BJ (cell line): Measurements from ENCODE around the gene PHC3. TPM values are rescaled to one million over a fixed set of nuclear protein-coding genes. Genes with fewer than 3 reads are reported as not detected.
"Not testable (repeated sequence)": the region's sequence is repeated elsewhere in the genome, so short reads cannot be mapped to it uniquely, and the experiment has no call there.

Source experiments
- CTCF ChIA-PET: fragments of 350-600 bp; formaldehyde crosslinking; extraction: SDS; loops from one replicate; lab custom pipeline; 2021; ENCODE audit warnings: antibody characterized with exemption, inconsistent platforms; lab: Yijun Ruan, JAX
- POLR2A ChIA-PET: fragments of 300-600 bp; sonication (Branson Sonifier 250); formaldehyde crosslinking; extraction: SDS; loops from one replicate; lab custom pipeline; 2021; ENCODE audit warnings: antibody characterized with exemption; lab: Charles Lee
- DNase-seq: peaks from one replicate; pipeline ENCODE4 v3.0.0-alpha.2; 2011; ENCODE audit warnings: low read depth
- H3K27me3 ChIP-seq: 2 replicates; pipeline ENCODE4 v1.6.0; 2011; ENCODE audit warnings: low read length; ENCODE audit not compliant: control insufficient read depth, insufficient read depth
- H3K36me3 ChIP-seq: 2 replicates; pipeline ENCODE4 v1.5.1; 2011; ENCODE audit warnings: low read length; ENCODE audit not compliant: control insufficient read depth, insufficient read depth
- H3K4me3 ChIP-seq: 2 replicates; pipeline ENCODE4 v1.5.1; 2011; ENCODE audit warnings: low read depth, mild to moderate bottlenecking, control low read depth, low read length
- CTCF ChIP-seq: IDR thresholded peaks from 2 replicates; pipeline ENCODE4 v1.5.1; 2011; ENCODE audit warnings: low read depth, mild to moderate bottlenecking, control low read depth, inconsistent platforms, low read length, moderate library complexity; ENCODE audit not compliant: insufficient read depth
- polyA plus RNA-seq: library from polyadenylated mRNA; depleted of rRNA; stranded (reverse); fragments of >200 nt; gene quantifications from 2 replicates; pipeline ENCODE4 v1.2.3, GENCODE V29; 2011

Gene PHC3
- polyA plus RNA-seq, 1 experiment, result 56.2 TPM

- DNase-seq, result no peak
- CTCF ChIA-PET, result no interaction called here
- TF ChIP-seq CTCF, result no peak
- Histone ChIP-seq H3K27me3 (0 out of 2 replicates have a peak, but pooled peaks cover 1% of the 10 kb centered on the region), H3K36me3 (no peaks in the 10 kb centered on the region), H3K4me3 (no peak overlapping the region)
- POLR2A ChIA-PET, result no interaction called here
Measured at GRCh38 chr3:170207717-170208116, 26.2 kb upstream of the PHC3 start.

GRCh38 chr3:170206164-170206762 lies 24.7 kb upstream of the PHC3 start:
- H3K27me3 ChIP-seq, DNase-seq, H3K4me3 ChIP-seq, H3K36me3 ChIP-seq, POLR2A ChIA-PET: not testable (repeated sequence)
- CTCF ChIA-PET, result interaction anchor here (1.0 kb wide), 1 partner anchor 17 kb away, joined by 3 read pairs; no protein-coding TSS in a partner anchor

- ChIA-PET CTCF (interaction anchor here (1.0 kb wide), 1 partner anchor 16 kb away, joined by 3 read pairs; no protein-coding TSS in a partner anchor), POLR2A (no interaction called here)
- Histone ChIP-seq H3K36me3 (no peaks in the 10 kb centered on the region), H3K27me3 (peaks cover 1% of the 10 kb centered on the region; the same call in 1 of the 2 replicates), H3K4me3 (no peak overlapping the region)
- TF ChIP-seq CTCF, result no peak
- peak; percentile 50 for DNase-seq
Measured at GRCh38 chr3:170205302-170205701, 23.8 kb upstream of the PHC3 start.

- no peak for TF ChIP-seq CTCF
- DNase-seq, result no peak
- CTCF ChIA-PET, result no interaction called here
- no peaks in the 10 kb centered on the region for H3K36me3 ChIP-seq
- POLR2A ChIA-PET, result no interaction called here
- H3K4me3 ChIP-seq, result no peak overlapping the region
- peaks cover 1% of the 10 kb centered on the region; the same call in 1 of the 2 replicates for H3K27me3 ChIP-seq
Measured at GRCh38 chr3:170204509-170204908, 23.0 kb upstream of the PHC3 start.

GRCh38 chr3:170204023-170204472 lies 22.5 kb upstream of the PHC3 start:
- ChIA-PET POLR2A (no interaction called here), CTCF (no interaction called here)
- no peak for DNase-seq
- no peak for TF ChIP-seq CTCF
- H3K36me3 ChIP-seq, result no peaks in the 10 kb centered on the region
- H3K27me3 ChIP-seq, result peaks cover 1% of the 10 kb centered on the region; the same call in 1 of the 2 replicates
- no peak overlapping the region for H3K4me3 ChIP-seq

GRCh38 chr3:170203457-170203856 lies 21.9 kb upstream of the PHC3 start:
- CTCF ChIA-PET, result no interaction called here

More at GRCh38 chr3:170203457-170203856, 21.9 kb upstream of the PHC3 start:
- no peak for TF ChIP-seq CTCF
- H3K4me3 ChIP-seq, result no peak overlapping the region
- H3K27me3 ChIP-seq, result peaks cover 1% of the 10 kb centered on the region; the same call in 1 of the 2 replicates
- DNase-seq, result no peak
- POLR2A ChIA-PET, result no interaction called here
- no peaks in the 10 kb centered on the region for H3K36me3 ChIP-seq
